ENCODE measurements around the gene PXDC1. TPM values are rescaled to one million over a fixed set of nuclear protein-coding genes. Genes with fewer than 3 reads are reported as not detected.

PXDC1 gene
- total RNA-seq, 1 experiment from 2014 or later = 6.3 TPM

GRCh38 chr6:3706547-3706946, 45.0 kb downstream of the PXDC1 start:
- Histone ChIP-seq H3K9me2 (ENCODE audit: insufficient read depth) (no peaks in the 10 kb centered on the region), H4K20me1 (ENCODE audit: insufficient read depth) (no peaks in the 10 kb centered on the region), H3K9ac (ENCODE audit: low read length) (no peak overlapping the region), H3K27ac (ENCODE audit: low read depth, low read length) (no peak overlapping the region), H3K4me2 (ENCODE audit: low read length) (no peak overlapping the region), H3K4me3 (replicated peaks in 1 of 2; ENCODE audit: low read depth in 1 of 2, low read length in 2 of 2) (no peak overlapping the region), H3K4me1 (ENCODE audit: control insufficient read depth in 1 of 2, insufficient read depth in 2 of 2, low read length in 2 of 2) (no peaks in the 10 kb centered on the region), H3K27me3 (ENCODE audit: insufficient read depth, low read length) (no peaks in the 10 kb centered on the region), H3K9me3 (ENCODE audit: control insufficient read depth in 1 of 2, insufficient read depth in 1 of 2, low read depth in 1 of 2, low read length in 2 of 2) (no peaks in the 10 kb centered on the region), H3K79me2 (ENCODE audit: insufficient read depth, low read length) (no peaks in the 10 kb centered on the region), H3K36me3 (ENCODE audit: control insufficient read depth in 1 of 2, insufficient read depth in 2 of 2, low read length in 2 of 2) (no peaks in the 10 kb centered on the region), H2AFZ (ENCODE audit: low read depth, low read length, poor library complexity, severe bottlenecking) (no peak overlapping the region)
- ChIA-PET RAD21 (ENCODE audit: low non-redundant PET in 1 of 2, low total read pairs in 2 of 2, uncharacterized antibody in 2 of 2, unreplicated experiment in 2 of 2) (no interaction called here), POLR2A (no interaction called here), CTCF (no interaction called here)
- TF ChIP-seq FOSL1 (IDR thresholded peaks at IDR 0.05; ENCODE audit: low read depth) (no peak), ZFX (IDR thresholded peaks at IDR 0.05) (no peak), YY1 (IDR thresholded peaks at IDR 0.05; ENCODE audit: extremely low read depth, insufficient replicate concordance, low read depth, low read length) (no peak), REST (IDR thresholded peaks at IDR 0.05; ENCODE audit: low read depth) (no peak), CEBPB (IDR thresholded peaks at IDR 0.05; ENCODE audit: low read depth) (no peak), JUND (IDR thresholded peaks at IDR 0.05) (no peak), POLR2A (IDR thresholded peaks at IDR 0.05; ENCODE audit: borderline replicate concordance, extremely low read depth, insufficient read depth, insufficient read length) (no peak), POLR2AphosphoS5 (IDR thresholded peaks at IDR 0.05; ENCODE audit: low read depth, low read length) (no peak), ELF1 (IDR thresholded peaks at IDR 0.05; ENCODE audit: borderline replicate concordance, low read depth) (no peak), SIN3A (IDR thresholded peaks at IDR 0.05; ENCODE audit: low read depth) (no peak), ZNF274 (IDR thresholded peaks at IDR 0.05; ENCODE audit: low read depth, low read length) (no peak), MAX (IDR thresholded peaks at IDR 0.05) (no peak), ZBTB33 (IDR thresholded peaks at IDR 0.05; ENCODE audit: extremely low read depth, insufficient replicate concordance, low read length) (no peak)
- ATAC-seq (no peak), DNase-seq (ENCODE audit: low read depth, low spot score) (no peak)
- BruUV-seq (replicated peaks) = no TSS peak
- intact Hi-C loops (cut with micrococcal nuclease) = no loop called here
